HL-60 (cell line): ENCODE results near the gene LRRK1.

ENCODE experiments used
- DNase-seq, 2 experiments: peaks; one replicate each; pipeline ENCODE4 v3.0.0-alpha.2; 2010 to 2020; ENCODE audit warnings: low read depth in 1 of 2, low spot score in 1 of 2
- H3K27ac ChIP-seq: fragments of 250-450 bp; sonication (Bioruptor Pico); replicated peaks from 2 replicates; pipeline ENCODE4 v1.5.1; 2020; ENCODE audit warnings: mild to moderate bottlenecking, moderate library complexity
- H3K27me3 ChIP-seq: fragments of 250-450 bp; sonication (Bioruptor Pico); 2 replicates; pipeline ENCODE4 v1.5.1; 2021; ENCODE audit warnings: mild to moderate bottlenecking, moderate library complexity; ENCODE audit not compliant: insufficient read depth, poor library complexity, severe bottlenecking
- H3K4me3 ChIP-seq: replicated peaks from 2 replicates; pipeline ENCODE4 v1.5.1; 2011; ENCODE audit warnings: mild to moderate bottlenecking, control low read depth, low read length; ENCODE audit not compliant: insufficient read depth
- CTCF ChIP-seq: IDR thresholded peaks from one replicate; pipeline ENCODE4 v1.5.1; 2011; ENCODE audit warnings: low read length, control low read depth, inconsistent platforms; ENCODE audit not compliant: insufficient read depth
- GABPA ChIP-seq: IDR thresholded peaks from 2 replicates; pipeline ENCODE4 v1.6.1; 2012; ENCODE audit warnings: low read depth
- POLR2AphosphoS5 ChIP-seq: IDR thresholded peaks from 2 replicates; pipeline ENCODE4 v1.6.1; 2012; ENCODE audit warnings: low read depth
- REST ChIP-seq: IDR thresholded peaks from 2 replicates; pipeline ENCODE4 v1.6.1; 2012; ENCODE audit warnings: low read depth; ENCODE audit not compliant: insufficient replicate concordance
- SPI1 ChIP-seq: IDR thresholded peaks from 2 replicates; pipeline ENCODE4 v1.6.1; 2012; ENCODE audit warnings: low read depth, mild to moderate bottlenecking, borderline replicate concordance

The LRRK1 gene

DNA sequence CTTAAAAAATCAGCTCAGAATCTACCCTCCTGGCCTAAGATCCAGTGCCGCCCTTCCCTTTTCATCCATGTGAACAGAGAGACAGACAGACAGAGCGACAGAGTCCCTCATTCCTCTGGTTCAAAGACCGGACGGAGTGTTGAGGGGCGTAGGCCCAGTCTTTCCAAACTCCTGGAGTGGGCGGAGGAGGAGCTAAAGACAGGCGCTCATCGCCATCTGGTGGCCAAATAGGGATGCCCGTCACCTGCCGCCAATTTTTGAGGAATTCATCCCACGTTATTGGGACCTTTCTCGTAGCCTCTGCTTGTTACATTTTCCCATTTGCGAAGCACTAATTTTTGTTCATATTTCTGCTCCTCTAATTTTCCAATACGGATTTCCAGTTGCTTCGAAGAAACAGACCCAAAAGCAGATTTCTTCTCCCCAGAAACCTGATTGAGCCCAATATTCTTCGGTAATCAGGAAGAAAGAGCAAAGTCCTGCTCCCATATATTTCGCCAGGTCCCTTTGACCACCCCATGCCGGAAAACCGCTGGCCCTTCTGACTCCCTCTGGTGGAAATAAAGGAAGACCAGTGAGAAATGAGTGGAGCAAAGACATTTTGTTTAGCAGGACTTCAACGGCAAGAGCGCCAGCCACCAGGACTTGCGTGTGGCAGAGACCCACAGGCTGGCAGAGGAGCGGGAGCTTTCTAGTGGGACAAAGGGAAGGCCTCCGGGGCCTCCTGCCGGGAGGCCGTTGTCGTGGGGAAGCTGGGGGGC, 88.0 kb downstream of the LRRK1 start:
- no peaks in the 10 kb centered on the region for H3K27me3 ChIP-seq
- DNase-seq, result peak; percentile 65 to 76
- TF ChIP-seq CTCF, result peak; percentile 87
- no peak for TF ChIP-seq SPI1
- no peak overlapping the region for H3K27ac ChIP-seq
- no peak overlapping the region for H3K4me3 ChIP-seq

- TF ChIP-seq CTCF (peak; percentile 93), POLR2AphosphoS5 (peak; percentile 20; the same call in 1 of the 2 replicates), SPI1 (no peak)
- DNase-seq, result peak; percentile 68 to 75
- no peak overlapping the region for H3K27ac ChIP-seq
- H3K27me3 ChIP-seq, result no peaks in the 10 kb centered on the region
- H3K4me3 ChIP-seq, result peak overlapping the region; percentile 53
Observed at GRCh38 chr15:101008158-101009139, 89.3 kb downstream of the LRRK1 start.

DNA sequence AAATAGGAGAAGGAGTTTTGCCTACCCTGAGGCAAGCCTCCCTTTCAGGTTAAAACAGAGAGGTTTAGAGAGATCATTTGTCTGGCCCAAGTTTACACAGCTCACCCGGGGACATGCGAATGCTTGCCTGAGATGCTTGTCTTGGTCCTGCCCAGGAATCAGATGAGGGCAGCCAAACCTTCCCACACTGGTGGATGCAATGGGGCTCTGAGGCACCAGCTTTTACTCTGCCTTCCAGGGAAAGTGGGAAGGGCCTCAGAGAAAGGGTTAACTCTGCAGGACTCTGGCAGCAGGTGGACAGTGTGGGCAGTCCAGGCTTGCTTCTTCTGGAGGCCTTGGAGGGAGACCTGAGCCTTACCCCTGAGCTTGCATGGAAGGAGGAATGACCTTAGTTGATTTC, 90.0 kb downstream of the LRRK1 start:
- no peak overlapping the region for H3K4me3 ChIP-seq
- DNase-seq, result no peak
- TF ChIP-seq GABPA (no peak), CTCF (no peak), POLR2AphosphoS5 (no peak), REST (no peak), SPI1 (no peak)
- no peaks in the 10 kb centered on the region for H3K27me3 ChIP-seq
- no peak overlapping the region for H3K27ac ChIP-seq

DNA sequence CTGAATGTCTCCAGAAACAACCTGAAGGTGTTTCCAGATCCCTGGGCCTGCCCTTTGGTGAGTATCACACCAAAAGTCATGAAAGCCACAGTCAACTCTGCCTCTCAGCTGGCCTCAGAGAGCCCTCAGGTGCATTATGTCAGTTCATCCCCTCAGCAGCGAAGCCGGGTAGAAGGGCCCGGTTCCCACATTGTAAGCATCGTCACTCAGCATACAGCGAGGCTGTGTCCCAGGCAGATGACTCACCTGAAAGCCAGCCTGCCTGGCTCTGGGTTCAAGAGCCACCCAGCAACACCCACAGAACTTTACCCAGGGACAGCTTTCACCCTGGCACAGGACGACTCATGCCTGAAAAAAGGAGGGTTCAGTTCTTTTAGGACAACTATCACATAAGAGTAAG, 91.6 kb downstream of the LRRK1 start:
- Histone ChIP-seq H3K4me3 (no peak overlapping the region), H3K27me3 (no peaks in the 10 kb centered on the region), H3K27ac (no peak overlapping the region)
- TF ChIP-seq POLR2AphosphoS5, result no peak
- no peak for TF ChIP-seq SPI1
- TF ChIP-seq REST, result no peak
- TF ChIP-seq GABPA, result no peak
- no peak for TF ChIP-seq CTCF
- no peak for DNase-seq
